ENCODE measurements around the gene ZC2HC1C. TPM values are rescaled to one million over a fixed set of nuclear protein-coding genes. Genes with fewer than 3 reads are reported as not detected.

ZC2HC1C gene
- total and polyA plus RNA-seq, 10 of the 15 experiments (the other 5 are each of a cell fraction or from before 2014, with no cell fraction given) = 0.92 to 3.7 (median 1.6) TPM

DNA sequence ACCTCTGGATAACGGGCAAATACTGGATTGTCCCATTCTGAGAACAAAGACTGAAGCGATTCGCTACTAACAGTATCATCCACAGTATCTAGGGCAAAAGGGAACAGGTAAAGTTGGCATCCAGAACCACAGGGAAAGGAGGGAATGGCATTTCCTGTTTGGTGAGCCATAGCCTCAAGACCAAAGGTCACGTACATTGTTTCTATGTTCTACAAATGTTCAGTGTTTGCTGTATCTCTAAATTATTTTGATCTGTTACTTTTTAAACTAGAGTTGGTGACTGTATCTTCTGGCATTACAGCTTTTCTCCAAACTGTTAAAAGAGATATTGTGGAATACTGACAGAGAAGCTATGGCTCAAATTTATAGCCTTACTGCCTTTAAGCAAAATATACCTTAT lies 27.8 kb upstream of the ZC2HC1C start:
- POLR2A ChIA-PET = interaction anchor here (0.7 to 1.8 kb wide), 4 partner anchors 22 to 78 kb away, joined by 3 to 9 read pairs (median 3); partner anchors contain the start of genes ACYP1 and ZC2HC1C
- Histone ChIP-seq H3K27me3 (replicated peaks in 1 of 2; ENCODE audit: control insufficient read depth in 2 of 2, insufficient read depth in 2 of 2, low read length in 1 of 2) (no peaks in the 10 kb centered on the region), H3K79me2 (ENCODE audit: control insufficient read depth, insufficient read depth, low read length) (peaks cover 4% of the 10 kb centered on the region), H3K4me2 (ENCODE audit: control insufficient read depth, insufficient read depth) (no peak overlapping the region), H3K4me3 (no peak overlapping the region), H3K4me1 (ENCODE audit: control insufficient read depth, insufficient read depth, low read length) (no peaks in the 10 kb centered on the region), H2AFZ (ENCODE audit: control insufficient read depth, low read depth, low read length) (no peak overlapping the region), H3K9me3 (replicated peaks; ENCODE audit: control insufficient read depth, insufficient read depth, low read length) (no peaks in the 10 kb centered on the region), H3K36me3 (ENCODE audit: control insufficient read depth in 2 of 2, insufficient read depth in 2 of 2, low read length in 1 of 2) (peaks cover 0 to 2% of the 10 kb centered on the region in 2 experiments; a peak in 1 of 4 replicates), H3K27ac (ENCODE audit: control insufficient read depth, insufficient read depth) (no peak overlapping the region), H3K9ac (ENCODE audit: control insufficient read depth, insufficient read depth, low read length) (no peak overlapping the region), H4K20me1 (ENCODE audit: control insufficient read depth, insufficient read depth) (no peaks in the 10 kb centered on the region)
- CTCF ChIA-PET = interaction anchor here (0.6 to 1.5 kb wide), 6 partner anchors 20 to 898 kb away, joined by 3 to 4 read pairs (median 4); partner anchors contain the start of gene ACYP1
- SMC1A ChIA-PET (ENCODE audit: uncharacterized antibody, unreplicated experiment) = interaction anchor here (1.5 kb wide), 1 partner anchor 101 kb away, joined by 3 read pairs; no protein-coding TSS in a partner anchor
- intact Hi-C loops (cut with micrococcal nuclease; ENCODE audit: unreplicated experiment) (no loop called here), in situ Hi-C loops (cut with MboI) (no loop called here)
- BruUV-seq (replicated peaks) = no TSS peak
- DNase-seq (ENCODE audit: low read depth, low spot score) = no peak
- WGBS (ENCODE audit: insufficient coverage, insufficient replicate concordance, low lambda C conversion rate, missing lambda C conversion rate) = 96% methylated on average over 4 of the region's 4 CpGs
- RAD21 ChIA-PET (ENCODE audit: unreplicated experiment) = interaction anchor here (1.0 to 1.2 kb wide), 2 partner anchors 80 to 95 kb away, joined by 3 read pairs; no protein-coding TSS in a partner anchor
- FAIRE-seq = peak; percentile 7
- ATAC-seq = no peak
- TF ChIP-seq SKIL (IDR thresholded peaks at IDR 0.05; ENCODE audit: low read depth, poor library complexity, severe bottlenecking) = no peak
- TF ChIP-seq BRCA1 (IDR thresholded peaks at IDR 0.05; ENCODE audit: low read depth, low read length) = no peak
- TF ChIP-seq MEF2A (IDR thresholded peaks at IDR 0.05; ENCODE audit: insufficient read depth, low read depth, low read length) = no peak
- no peak for TF ChIP-seq NFYA (IDR thresholded peaks at IDR 0.05; ENCODE audit: borderline replicate concordance, low read depth, low read length)
- no peak for TF ChIP-seq MLLT1 (IDR thresholded peaks at IDR 0.05)
- no peak for TF ChIP-seq KAT2A (conservative IDR thresholded peaks at IDR 0.05; ENCODE audit: control insufficient read depth, low read depth, low read length)
- no peak for TF ChIP-seq TCF3 (IDR thresholded peaks at IDR 0.05; ENCODE audit: borderline replicate concordance, insufficient read depth, low read depth, low read length)
- no peak for TF ChIP-seq YBX1 (IDR thresholded peaks at IDR 0.05)
- no peak for TF ChIP-seq KDM1A (IDR thresholded peaks at IDR 0.05; ENCODE audit: borderline replicate concordance)
- TF ChIP-seq CHD1 (IDR thresholded peaks at IDR 0.05; ENCODE audit: low read depth, low read length) = no peak
- no peak for TF ChIP-seq ZNF622 (IDR thresholded peaks at IDR 0.05)
- no peak for TF ChIP-seq EZH2 (IDR thresholded peaks at IDR 0.05; ENCODE audit: borderline replicate concordance, control insufficient read depth, low read depth, low read length)
- TF ChIP-seq IRF3 (IDR thresholded peaks at IDR 0.05) = no peak
- no peak for TF ChIP-seq CEBPB (IDR thresholded peaks at IDR 0.05; ENCODE audit: borderline replicate concordance in 1 of 2, low read depth in 2 of 2, low read length in 2 of 2)
- no peak for TF ChIP-seq RAD21 (IDR thresholded peaks at IDR 0.05; ENCODE audit: insufficient read depth, low read depth, low read length)

Data from GM12878 (cell line).